K562 (cell line): ENCODE results near the gene PHKA1. TPM values are rescaled to one million over a fixed set of nuclear protein-coding genes. Genes with fewer than 3 reads are reported as not detected.

Source experiments
- CBX1 ChIP-seq: sonication (generic); IDR thresholded peaks from 2 replicates; pipeline ENCODE4 v1.6.1; 2016; ENCODE audit warnings: antibody characterized with exemption, low read depth, mild to moderate bottlenecking
- CTBP1 ChIP-seq: fragments of 450-650 bp; IDR thresholded peaks from 2 replicates; pipeline ENCODE4 v1.6.1; 2016; ENCODE audit warnings: borderline replicate concordance
- DIDO1 ChIP-seq: fragments of 450-650 bp; IDR thresholded peaks from 2 replicates; pipeline ENCODE4 v1.6.1; 2016; ENCODE audit warnings: low read depth, missing biosample characterization, missing genetic modification characterization
- EGR1 ChIP-seq: fragments of 450-650 bp; conservative IDR thresholded peaks from 2 replicates; pipeline ENCODE4 v1.6.1; 2017; ENCODE audit warnings: mild to moderate bottlenecking
- ETV1 ChIP-seq: fragments of 450-650 bp; conservative IDR thresholded peaks from 2 replicates; pipeline ENCODE4 v1.6.1; 2016; ENCODE audit warnings: missing genetic modification characterization, control low read depth, low read depth, missing compliant biosample characterization
- GABPB1 ChIP-seq: sonication (generic); formaldehyde crosslinking; IDR thresholded peaks from 2 replicates; pipeline ENCODE4 v1.8.0; 2022; ENCODE audit warnings: mild to moderate bottlenecking, missing genetic modification reagents
- JUND ChIP-seq, 2 experiments: IDR thresholded peaks; 2 replicates in 1 of 2; 3 replicates in 1 of 2; pipeline ENCODE4 v1.6.1; 2011; ENCODE audit warnings: borderline replicate concordance in 2 of 2, low read depth in 2 of 2, low read length in 2 of 2, improper control_type of control experiment in 1 of 2, missing biosample characterization in 1 of 2, missing genetic modification characterization in 1 of 2, missing genetic modification reagents in 1 of 2
- KDM2B ChIP-seq: fragments of 250-450 bp; sonication (Bioruptor Pico); IDR thresholded peaks from 2 replicates; pipeline ENCODE4 v1.8.0; 2021; ENCODE audit warnings: mild to moderate bottlenecking, moderate library complexity
- LCOR ChIP-seq: sonication (generic); formaldehyde crosslinking; IDR thresholded peaks from 2 replicates; pipeline ENCODE4 v1.8.0; 2022; ENCODE audit warnings: mild to moderate bottlenecking, missing genetic modification reagents
- MYC ChIP-seq, 2 experiments: fragments of 250-450 bp in 1 of 2; sonication (Bioruptor Pico) in 1 of 2; IDR thresholded peaks; 2 replicates each; pipeline versions ENCODE4 v1.5.1 to v1.6.1; 2012 to 2021; ENCODE audit warnings: low read depth in 2 of 2, borderline replicate concordance in 1 of 2, improper control_type of control experiment in 1 of 2, low read length in 1 of 2, mild to moderate bottlenecking in 1 of 2, moderate library complexity in 1 of 2
- MYNN ChIP-seq, 2 experiments: sonication (generic); formaldehyde crosslinking in 1 of 2; IDR thresholded peaks; 2 replicates each; pipeline versions ENCODE4 v1.5.0 to v1.6.1; 2016 to 2020; ENCODE audit warnings: antibody characterized with exemption in 1 of 2, missing genetic modification reagents in 1 of 2
- NBN ChIP-seq: fragments of 450-650 bp; IDR thresholded peaks from 2 replicates; pipeline ENCODE4 v1.6.1; 2016; ENCODE audit warnings: low read depth, mild to moderate bottlenecking
- NCOR1 ChIP-seq: fragments of 450-650 bp; IDR thresholded peaks from 2 replicates; pipeline ENCODE4 v1.6.1; 2016; ENCODE audit warnings: mild to moderate bottlenecking, moderate library complexity
- NFE2 ChIP-seq: IDR thresholded peaks from 2 replicates; pipeline ENCODE4 v1.6.1; 2014; ENCODE audit warnings: antibody characterized with exemption, low read depth
- SNRNP70 ChIP-seq: fragments of 200-400 bp; formaldehyde crosslinking; optimal IDR thresholded peaks from 2 replicates; pipeline ENCODE3; 2017; ENCODE audit warnings: low read depth, low read length
- ZNF239 ChIP-seq: fragments of 250-450 bp; sonication (Bioruptor Pico); IDR thresholded peaks from 2 replicates; pipeline ENCODE4 v1.4.0; 2020; ENCODE audit warnings: mild to moderate bottlenecking
- ZNF263 ChIP-seq: sonication (generic); formaldehyde crosslinking; IDR thresholded peaks from 2 replicates; pipeline ENCODE4 v1.8.0; 2022; ENCODE audit warnings: mild to moderate bottlenecking, missing genetic modification reagents, borderline replicate concordance
- polyA plus RNA-seq, 8 experiments: library from polyadenylated mRNA; depleted of rRNA in 4 of 8; stranded (reverse) in 5 of 8; unstranded in 3 of 8; fragments of >200 nt; fragmentation: Nextera tagmentation in 2 of 8; fragmentation: Illumina TruSeq in 1 of 8; extraction: Ambion mirVana in 2 of 8; extraction: Trizol in 1 of 8; gene quantifications; 2 replicates each; pipeline versions ENCODE4 v1.2.1 to v1.2.3, GENCODE V29; 2011 to 2014; ENCODE audit warnings: inconsistent platforms in 1 of 8, missing spikeins in 1 of 8
- total RNA-seq, 7 experiments: library from RNA; depleted of rRNA in 6 of 7; stranded (reverse); fragments of >200 nt in 6 of 7; fragmentation: Illumina TruSeq in 2 of 7; extraction: Trizol in 2 of 7; gene quantifications; 2 replicates each; pipeline versions ENCODE4 v1.2.1 to v1.2.3, GENCODE V29; 2011 to 2021; ENCODE audit warnings: low replicate concordance in 1 of 7
- TF ChIP-seq, protein P1 (sequence below), 2 experiments: IDR thresholded peaks; 2 replicates each; pipeline ENCODE4 v1.6.1; 2012; ENCODE audit warnings: improper control_type of control experiment in 2 of 2, low read depth in 2 of 2, low read length in 2 of 2, borderline replicate concordance in 1 of 2
- TF ChIP-seq, protein P2 (sequence below): fragments of 250-450 bp; sonication (Bioruptor Pico); IDR thresholded peaks from 2 replicates; pipeline ENCODE4 v1.5.0; 2021; ENCODE audit warnings: mild to moderate bottlenecking, borderline replicate concordance
- TF ChIP-seq, protein P3 (sequence below): fragments of 450-650 bp; formaldehyde crosslinking; IDR thresholded peaks from 2 replicates; pipeline ENCODE4 v1.4.0; 2022; ENCODE audit warnings: missing genetic modification characterization

PHKA1 gene
- total and polyA plus RNA-seq, 9 of the 15 experiments (the other 6 are each of a cell fraction or from before 2014, with no cell fraction given): 2.4 to 9.6 (median 5.8) TPM

DNA sequence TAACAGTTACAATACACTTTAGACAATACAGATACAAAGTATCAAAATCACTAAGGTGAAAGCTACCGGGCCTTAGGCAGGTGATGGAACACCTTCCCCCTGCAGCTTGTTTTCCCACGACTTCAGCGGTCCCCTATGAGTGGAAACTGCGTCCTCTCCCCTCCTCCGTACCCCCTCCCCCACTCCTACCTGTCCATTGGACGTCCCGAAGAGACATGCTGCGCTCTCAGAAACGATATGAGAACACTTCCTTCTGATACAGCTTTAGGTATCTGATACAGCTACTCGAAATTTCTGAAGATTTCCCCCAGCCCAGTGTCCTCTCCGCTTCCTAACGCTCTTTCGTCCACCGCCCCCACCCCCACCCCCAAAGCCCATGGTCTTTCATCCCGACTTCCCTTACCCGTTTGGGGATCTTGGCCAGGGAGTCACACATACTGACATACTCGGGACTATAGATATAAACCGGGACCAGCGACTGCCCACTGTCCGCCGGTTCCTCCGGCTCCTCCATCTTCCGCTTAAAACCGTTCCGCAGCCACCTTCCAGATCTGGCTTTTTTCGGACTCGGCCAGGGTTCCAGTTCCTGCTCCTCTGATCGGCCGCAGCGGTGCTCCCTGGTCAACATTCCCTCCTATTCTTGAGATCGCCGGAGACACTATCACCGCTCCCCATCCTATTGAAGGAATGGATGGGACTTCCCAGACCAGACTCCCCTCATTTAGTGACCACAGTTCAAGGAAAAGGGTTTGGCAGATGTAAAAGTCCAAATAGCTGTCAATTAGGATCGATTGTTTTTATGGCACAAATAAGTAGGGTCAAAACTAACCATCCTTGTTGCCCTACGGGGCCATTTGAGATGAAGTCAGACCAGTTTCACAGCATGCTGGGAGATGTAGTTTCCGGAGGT, 141.6 kb downstream of the PHKA1 start, which contains the start of gene HDAC8 (continued):
- TF ChIP-seq, protein P1, sequence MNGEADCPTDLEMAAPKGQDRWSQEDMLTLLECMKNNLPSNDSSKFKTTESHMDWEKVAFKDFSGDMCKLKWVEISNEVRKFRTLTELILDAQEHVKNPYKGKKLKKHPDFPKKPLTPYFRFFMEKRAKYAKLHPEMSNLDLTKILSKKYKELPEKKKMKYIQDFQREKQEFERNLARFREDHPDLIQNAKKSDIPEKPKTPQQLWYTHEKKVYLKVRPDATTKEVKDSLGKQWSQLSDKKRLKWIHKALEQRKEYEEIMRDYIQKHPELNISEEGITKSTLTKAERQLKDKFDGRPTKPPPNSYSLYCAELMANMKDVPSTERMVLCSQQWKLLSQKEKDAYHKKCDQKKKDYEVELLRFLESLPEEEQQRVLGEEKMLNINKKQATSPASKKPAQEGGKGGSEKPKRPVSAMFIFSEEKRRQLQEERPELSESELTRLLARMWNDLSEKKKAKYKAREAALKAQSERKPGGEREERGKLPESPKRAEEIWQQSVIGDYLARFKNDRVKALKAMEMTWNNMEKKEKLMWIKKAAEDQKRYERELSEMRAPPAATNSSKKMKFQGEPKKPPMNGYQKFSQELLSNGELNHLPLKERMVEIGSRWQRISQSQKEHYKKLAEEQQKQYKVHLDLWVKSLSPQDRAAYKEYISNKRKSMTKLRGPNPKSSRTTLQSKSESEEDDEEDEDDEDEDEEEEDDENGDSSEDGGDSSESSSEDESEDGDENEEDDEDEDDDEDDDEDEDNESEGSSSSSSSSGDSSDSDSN (IDR thresholded peaks at IDR 0.05; ENCODE audit: borderline replicate concordance in 1 of 2, low read depth in 2 of 2, low read length in 2 of 2): 0 out of 4 replicates have a peak, but pooled peaks of 1 of the 2 experiments have one; percentile 62
- TF ChIP-seq MYC (IDR thresholded peaks at IDR 0.05; ENCODE audit: low read depth, low read length) (no peak), MYC (CRISPR knock-in tag; IDR thresholded peaks at IDR 0.05; ENCODE audit: borderline replicate concordance, low read depth) (no peak), EGR1 (no peak; the same call in 1 of the 2 replicates), NFE2 (no peak), SNRNP70 (no peak), GABPB1 (CRISPR knock-in tag) (peak; percentile 91), KDM2B (CRISPR knock-in tag) (no peak), LCOR (CRISPR knock-in tag) (no peak; the same call in 1 of the 2 replicates), DIDO1 (tag) (peak; percentile 84), JUND (IDR thresholded peaks at IDR 0.05; ENCODE audit: borderline replicate concordance, low read depth, low read length) (peak; percentile 34; the same call in 1 of the 2 replicates), JUND (tag; IDR thresholded peaks at IDR 0.05; ENCODE audit: borderline replicate concordance, low read depth, low read length) (peak; percentile 58; the same call in 1 of the 3 replicates), ZNF239 (no peak), NCOR1 (peak; percentile 51), CTBP1 (peak; percentile 60; the same call in 1 of the 2 replicates), MYNN (IDR thresholded peaks at IDR 0.05) (no peak), MYNN (CRISPR knock-in tag; IDR thresholded peaks at IDR 0.05) (no peak), NBN (0 out of 2 replicates have a peak, but pooled peaks have one; percentile 64), ZNF263 (CRISPR knock-in tag) (peak; percentile 91), ETV1 (peak; percentile 38; the same call in 1 of the 2 replicates), CBX1 (no peak)
- TF ChIP-seq, protein P2, sequence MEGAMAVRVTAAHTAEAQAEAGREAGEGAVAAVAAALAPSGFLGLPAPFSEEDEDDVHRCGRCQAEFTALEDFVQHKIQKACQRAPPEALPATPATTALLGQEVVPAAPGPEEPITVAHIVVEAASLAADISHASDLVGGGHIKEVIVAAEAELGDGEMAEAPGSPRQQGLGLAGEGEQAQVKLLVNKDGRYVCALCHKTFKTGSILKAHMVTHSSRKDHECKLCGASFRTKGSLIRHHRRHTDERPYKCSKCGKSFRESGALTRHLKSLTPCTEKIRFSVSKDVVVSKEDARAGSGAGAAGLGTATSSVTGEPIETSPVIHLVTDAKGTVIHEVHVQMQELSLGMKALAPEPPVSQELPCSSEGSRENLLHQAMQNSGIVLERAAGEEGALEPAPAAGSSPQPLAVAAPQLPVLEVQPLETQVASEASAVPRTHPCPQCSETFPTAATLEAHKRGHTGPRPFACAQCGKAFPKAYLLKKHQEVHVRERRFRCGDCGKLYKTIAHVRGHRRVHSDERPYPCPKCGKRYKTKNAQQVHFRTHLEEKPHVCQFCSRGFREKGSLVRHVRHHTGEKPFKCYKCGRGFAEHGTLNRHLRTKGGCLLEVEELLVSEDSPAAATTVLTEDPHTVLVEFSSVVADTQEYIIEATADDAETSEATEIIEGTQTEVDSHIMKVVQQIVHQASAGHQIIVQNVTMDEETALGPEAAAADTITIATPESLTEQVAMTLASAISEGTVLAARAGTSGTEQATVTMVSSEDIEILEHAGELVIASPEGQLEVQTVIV: no peak
- TF ChIP-seq, protein P3, sequence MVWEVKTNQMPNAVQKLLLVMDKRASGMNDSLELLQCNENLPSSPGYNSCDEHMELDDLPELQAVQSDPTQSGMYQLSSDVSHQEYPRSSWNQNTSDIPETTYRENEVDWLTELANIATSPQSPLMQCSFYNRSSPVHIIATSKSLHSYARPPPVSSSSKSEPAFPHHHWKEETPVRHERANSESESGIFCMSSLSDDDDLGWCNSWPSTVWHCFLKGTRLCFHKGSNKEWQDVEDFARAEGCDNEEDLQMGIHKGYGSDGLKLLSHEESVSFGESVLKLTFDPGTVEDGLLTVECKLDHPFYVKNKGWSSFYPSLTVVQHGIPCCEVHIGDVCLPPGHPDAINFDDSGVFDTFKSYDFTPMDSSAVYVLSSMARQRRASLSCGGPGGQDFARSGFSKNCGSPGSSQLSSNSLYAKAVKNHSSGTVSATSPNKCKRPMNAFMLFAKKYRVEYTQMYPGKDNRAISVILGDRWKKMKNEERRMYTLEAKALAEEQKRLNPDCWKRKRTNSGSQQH (CRISPR knock-in tag): no peak
